Skeletal muscle tissue (tissue), 4 donors: Measurements from ENCODE around the gene CNTNAP2. TPM values are rescaled to one million over a fixed set of nuclear protein-coding genes. Genes with fewer than 3 reads are reported as not detected.

Experiments
- H3K27ac ChIP-seq: one replicate; pipeline ENCODE4 v1.7.0; 2013; ENCODE audit warnings: mild to moderate bottlenecking, low read depth, low read length, inconsistent platforms
- H3K27me3 ChIP-seq, 3 donors: one replicate each; pipeline ENCODE4 v1.7.0; 2013; ENCODE audit warnings: low read length in 3 of 3; ENCODE audit not compliant: control insufficient read depth in 3 of 3, insufficient read depth in 3 of 3
- H3K36me3 ChIP-seq, 3 donors: one replicate each; pipeline ENCODE4 v1.7.0; 2013; ENCODE audit warnings: low read length in 3 of 3; ENCODE audit not compliant: control insufficient read depth in 3 of 3, insufficient read depth in 3 of 3
- H3K4me1 ChIP-seq, 3 donors: one replicate each; pipeline ENCODE4 v1.7.0; 2013; ENCODE audit warnings: low read length in 3 of 3, mild to moderate bottlenecking in 3 of 3; ENCODE audit not compliant: control insufficient read depth in 3 of 3, insufficient read depth in 3 of 3
- H3K4me3 ChIP-seq, 3 donors: one replicate each; pipeline ENCODE4 v1.7.0; 2013; ENCODE audit warnings: low read length in 3 of 3
- H3K9ac ChIP-seq, 3 donors: one replicate each; pipeline ENCODE4 v1.7.0; 2013; ENCODE audit warnings: low read length in 3 of 3, mild to moderate bottlenecking in 3 of 3, moderate library complexity in 2 of 3, low read depth in 1 of 3
- H3K9me3 ChIP-seq, 3 donors: one replicate each; pipeline ENCODE4 v1.7.0; 2013; ENCODE audit warnings: low read length in 3 of 3; ENCODE audit not compliant: control insufficient read depth in 3 of 3
- total RNA-seq: library from RNA; depleted of rRNA; stranded (reverse); fragments of >200 nt; gene quantifications from one replicate; pipeline ENCODE4 v1.2.3, GENCODE V29; 2014
- donor health status: Osteomylitis.

The CNTNAP2 gene
- total RNA-seq, 1 donor from 2014 or later, result 14.1 TPM

- H3K36me3 ChIP-seq, result no peaks in the 10 kb centered on the region
- H3K9ac ChIP-seq, result no peak overlapping the region
- H3K4me3 ChIP-seq, result no peak overlapping the region
- H3K9me3 ChIP-seq, result no peaks in the 10 kb centered on the region
- H3K27ac ChIP-seq, result no peak overlapping the region
- no peaks in the 10 kb centered on the region for H3K4me1 ChIP-seq
- H3K27me3 ChIP-seq, result no peaks in the 10 kb centered on the region
Observed at GRCh38 chr7:146948703-146949102, 832.1 kb downstream of the CNTNAP2 start.

- Histone ChIP-seq H3K9me3 (peaks cover 0 to 1% (median 0%) of the 10 kb centered on the region in 3 donors), H3K27me3 (no peaks in the 10 kb centered on the region), H3K4me1 (no peaks in the 10 kb centered on the region), H3K9ac (no peak overlapping the region), H3K36me3 (no peaks in the 10 kb centered on the region), H3K27ac (no peak overlapping the region), H3K4me3 (no peak overlapping the region)
Observed at GRCh38 chr7:146956321-146956720, 839.7 kb downstream of the CNTNAP2 start.

GRCh38 chr7:146956853-146957252, 840.3 kb downstream of the CNTNAP2 start:
- Histone ChIP-seq H3K4me3 (no peak overlapping the region), H3K36me3 (no peaks in the 10 kb centered on the region), H3K4me1 (no peaks in the 10 kb centered on the region), H3K27ac (no peak overlapping the region), H3K9me3 (peaks cover 0 to 1% (median 0%) of the 10 kb centered on the region in 3 donors), H3K27me3 (no peaks in the 10 kb centered on the region), H3K9ac (no peak overlapping the region)

- Histone ChIP-seq H3K36me3 (no peaks in the 10 kb centered on the region), H3K4me1 (no peaks in the 10 kb centered on the region), H3K9ac (no peak overlapping the region), H3K27ac (no peak overlapping the region), H3K4me3 (no peak overlapping the region), H3K9me3 (peaks cover 0 to 1% (median 0%) of the 10 kb centered on the region in 3 donors), H3K27me3 (no peaks in the 10 kb centered on the region)
Observed at GRCh38 chr7:146960773-146961391, 844.3 kb downstream of the CNTNAP2 start.

GRCh38 chr7:146961617-146962016, 845.0 kb downstream of the CNTNAP2 start:
- H3K27me3 ChIP-seq, result no peaks in the 10 kb centered on the region
- no peak overlapping the region for H3K4me3 ChIP-seq
- no peak overlapping the region for H3K27ac ChIP-seq
- no peaks in the 10 kb centered on the region for H3K36me3 ChIP-seq
- H3K9ac ChIP-seq, result no peak overlapping the region
- H3K9me3 ChIP-seq, result peaks cover 0 to 1% (median 0%) of the 10 kb centered on the region in 3 donors
- no peaks in the 10 kb centered on the region for H3K4me1 ChIP-seq

- no peak overlapping the region for H3K27ac ChIP-seq
- H3K4me3 ChIP-seq, result no peak overlapping the region
- no peak overlapping the region for H3K9ac ChIP-seq
- no peaks in the 10 kb centered on the region for H3K9me3 ChIP-seq
- H3K4me1 ChIP-seq, result no peaks in the 10 kb centered on the region
- H3K36me3 ChIP-seq, result no peaks in the 10 kb centered on the region
- H3K27me3 ChIP-seq, result no peaks in the 10 kb centered on the region
Observed at GRCh38 chr7:146966274-146966673, 849.7 kb downstream of the CNTNAP2 start.

- Histone ChIP-seq H3K27ac (no peak overlapping the region), H3K27me3 (no peaks in the 10 kb centered on the region), H3K9ac (no peak overlapping the region), H3K9me3 (no peaks in the 10 kb centered on the region), H3K4me3 (no peak overlapping the region), H3K36me3 (no peaks in the 10 kb centered on the region), H3K4me1 (no peaks in the 10 kb centered on the region)
Observed at GRCh38 chr7:146982482-146982881, 865.9 kb downstream of the CNTNAP2 start.

GRCh38 chr7:146991596-146991995, 875.0 kb downstream of the CNTNAP2 start:
- no peaks in the 10 kb centered on the region for H3K9me3 ChIP-seq

GRCh38 chr7:146993764-146994163, 877.2 kb downstream of the CNTNAP2 start:
- no peaks in the 10 kb centered on the region for H3K36me3 ChIP-seq
- no peak overlapping the region for H3K27ac ChIP-seq
- H3K4me1 ChIP-seq, result no peaks in the 10 kb centered on the region
- no peak overlapping the region for H3K4me3 ChIP-seq
- H3K9me3 ChIP-seq, result peaks cover 0 to 4% (median 0%) of the 10 kb centered on the region in 3 donors
- H3K27me3 ChIP-seq, result no peaks in the 10 kb centered on the region
- H3K9ac ChIP-seq, result no peak overlapping the region

More at GRCh38 chr7:146991596-146991995, 875.0 kb downstream of the CNTNAP2 start:
- no peak overlapping the region for H3K27ac ChIP-seq
- no peak overlapping the region for H3K9ac ChIP-seq
- no peaks in the 10 kb centered on the region for H3K27me3 ChIP-seq
- H3K4me3 ChIP-seq, result no peak overlapping the region
- H3K4me1 ChIP-seq, result no peaks in the 10 kb centered on the region
- H3K36me3 ChIP-seq, result no peaks in the 10 kb centered on the region

GRCh38 chr7:147008530-147008929, 891.9 kb downstream of the CNTNAP2 start:
- no peaks in the 10 kb centered on the region for H3K9me3 ChIP-seq
- H3K4me3 ChIP-seq, result no peak overlapping the region
- no peak overlapping the region for H3K9ac ChIP-seq
- no peaks in the 10 kb centered on the region for H3K4me1 ChIP-seq
- H3K27ac ChIP-seq, result no peak overlapping the region
- H3K27me3 ChIP-seq, result no peaks in the 10 kb centered on the region
- no peaks in the 10 kb centered on the region for H3K36me3 ChIP-seq
